Right lobe of liver (tissue), 4 donors: Measurements from ENCODE around the gene NRXN3.

ENCODE experiments used
- CTCF ChIP-seq, 4 donors: fragments of 200-600 bp in 3 of 4; fragments of 450-650 bp in 1 of 4; IDR thresholded peaks; one replicate each; pipeline versions ENCODE4 v1.5.1 to v1.8.0; 2016 to 2022; ENCODE audit warnings: antibody characterized with exemption in 4 of 4, mild to moderate bottlenecking in 2 of 4
- POLR2A ChIP-seq: fragments of 450-650 bp; IDR thresholded peaks from one replicate; pipeline ENCODE4 v1.6.1; 2017; ENCODE audit warnings: antibody characterized with exemption, mild to moderate bottlenecking
- donor health status: DM: no; HTN: no; CAD: no.
- donor health status: DM: no; HTN: no; CAD: no.
- donor health status: DM: no; HTN: yes; CAD: no.

- TF ChIP-seq CTCF (IDR thresholded peaks at IDR 0.05): no peak
- no peak for TF ChIP-seq POLR2A
These were observed 339.3 kb downstream of the NRXN3 start for GRCh38 chr14:78509516-78509915.
